OCI-LY1 (cell line): ENCODE results near the gene GOT1.

ENCODE experiments used
- H2AFZ ChIP-seq: fragments of 200-600 bp; sonication (generic), shearing (Covaris generic); 2 replicates; pipeline ENCODE4 v1.6.0; 2014; ENCODE audit warnings: antibody characterized with exemption, mild to moderate bottlenecking, low read length
- H3F3A ChIP-seq: fragments of 200-600 bp; sonication (generic), shearing (Covaris generic); 2 replicates; pipeline ENCODE4 v1.6.0; 2014; ENCODE audit warnings: mild to moderate bottlenecking, antibody characterized with exemption, low read length, moderate library complexity; ENCODE audit not compliant: insufficient read depth
- H3K27ac ChIP-seq: fragments of 200-600 bp; sonication (generic); 2 replicates; pipeline ENCODE4 v1.5.1; 2014; ENCODE audit warnings: low read length, mixed run types, mild to moderate bottlenecking, low read depth; ENCODE audit not compliant: poor library complexity, severe bottlenecking
- H3K27me3 ChIP-seq: fragments of 200-600 bp; sonication (generic); 2 replicates; pipeline ENCODE4 v1.6.0; 2014; ENCODE audit warnings: antibody characterized with exemption, mild to moderate bottlenecking, low read length, moderate library complexity; ENCODE audit not compliant: insufficient read depth
- H3K36me3 ChIP-seq: fragments of 200-600 bp; sonication (generic); 2 replicates; pipeline ENCODE4 v1.6.1; 2014; ENCODE audit warnings: mild to moderate bottlenecking, antibody characterized with exemption, low read length, moderate library complexity, mixed read lengths; ENCODE audit not compliant: insufficient read depth
- H3K4me1 ChIP-seq: fragments of 200-600 bp; sonication (generic); 2 replicates; pipeline ENCODE4 v1.5.1; 2014; ENCODE audit warnings: mild to moderate bottlenecking, low read length, moderate library complexity; ENCODE audit not compliant: insufficient read depth, severe bottlenecking
- H3K4me2 ChIP-seq: fragments of 200-600 bp; sonication (generic), shearing (Covaris generic); 2 replicates; pipeline ENCODE4 v1.6.1; 2014; ENCODE audit warnings: low read length
- H3K4me3 ChIP-seq: fragments of 200-600 bp; sonication (generic); 2 replicates; pipeline ENCODE4 v1.5.1; 2014; ENCODE audit warnings: low read length, low read depth, mild to moderate bottlenecking, mixed read lengths; ENCODE audit not compliant: poor library complexity, severe bottlenecking
- H3K79me2 ChIP-seq: fragments of 200-600 bp; shearing (Covaris generic); 2 replicates; pipeline ENCODE4 v1.6.1; 2016; ENCODE audit warnings: mixed run types, low read length, mixed read lengths; ENCODE audit not compliant: insufficient read depth
- H3K9ac ChIP-seq: fragments of 200-600 bp; sonication (generic), shearing (Covaris generic); 2 replicates; pipeline ENCODE4 v1.6.1; 2014; ENCODE audit warnings: mild to moderate bottlenecking, low read length, mixed read lengths
- H3K9me2 ChIP-seq: fragments of 200-600 bp; sonication (generic), shearing (Covaris generic); 2 replicates; pipeline ENCODE4 v1.6.1; 2014; ENCODE audit warnings: low read depth, mild to moderate bottlenecking, low read length, mixed read lengths
- H3K9me3 ChIP-seq: fragments of 200-600 bp; shearing (Covaris generic); 2 replicates; pipeline ENCODE4 v1.6.1; 2014; ENCODE audit warnings: low read length, mixed read lengths
- H4K20me1 ChIP-seq: fragments of 200-600 bp; sonication (generic), shearing (Covaris generic); 2 replicates; pipeline ENCODE4 v1.6.0; 2016; ENCODE audit warnings: mild to moderate bottlenecking, low read length; ENCODE audit not compliant: insufficient read depth
- EZH2 ChIP-seq: fragments of 200-600 bp; sonication (generic), shearing (Covaris generic); IDR thresholded peaks from 2 replicates; pipeline ENCODE4 v1.8.0; 2017; ENCODE audit warnings: borderline replicate concordance, mixed run types, mild to moderate bottlenecking, antibody characterized with exemption, low read length, moderate library complexity, mixed read lengths
- TF ChIP-seq, protein P1 (sequence below): fragments of 200-600 bp; sonication (generic), shearing (Covaris generic); IDR thresholded peaks from 2 replicates; pipeline ENCODE4 v1.5.1; 2017; ENCODE audit warnings: mild to moderate bottlenecking, antibody characterized with exemption, low read length, moderate library complexity, mixed read lengths

The GOT1 gene

DNA sequence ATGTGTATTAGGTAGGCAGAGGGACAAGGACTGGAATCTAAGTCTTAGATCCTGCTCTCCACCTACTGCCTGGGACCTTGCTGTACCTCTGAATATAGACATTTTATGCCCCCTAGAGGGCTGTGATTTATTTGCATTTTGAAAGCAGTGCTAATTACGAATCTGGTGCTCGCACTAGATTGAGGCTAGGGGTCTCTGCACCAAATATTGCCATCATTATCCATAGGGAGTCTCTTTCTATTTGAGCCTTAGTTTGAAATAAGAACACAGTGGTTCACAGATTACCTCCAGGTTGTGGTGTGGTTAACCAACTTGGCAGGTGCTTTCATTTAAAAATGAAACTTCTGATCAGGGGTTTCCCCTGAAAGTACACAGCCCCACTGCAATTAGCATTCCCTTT is 59.4 kb downstream of the GOT1 start:
- no peak overlapping the region for H3K4me3 ChIP-seq
- TF ChIP-seq, protein P1, sequence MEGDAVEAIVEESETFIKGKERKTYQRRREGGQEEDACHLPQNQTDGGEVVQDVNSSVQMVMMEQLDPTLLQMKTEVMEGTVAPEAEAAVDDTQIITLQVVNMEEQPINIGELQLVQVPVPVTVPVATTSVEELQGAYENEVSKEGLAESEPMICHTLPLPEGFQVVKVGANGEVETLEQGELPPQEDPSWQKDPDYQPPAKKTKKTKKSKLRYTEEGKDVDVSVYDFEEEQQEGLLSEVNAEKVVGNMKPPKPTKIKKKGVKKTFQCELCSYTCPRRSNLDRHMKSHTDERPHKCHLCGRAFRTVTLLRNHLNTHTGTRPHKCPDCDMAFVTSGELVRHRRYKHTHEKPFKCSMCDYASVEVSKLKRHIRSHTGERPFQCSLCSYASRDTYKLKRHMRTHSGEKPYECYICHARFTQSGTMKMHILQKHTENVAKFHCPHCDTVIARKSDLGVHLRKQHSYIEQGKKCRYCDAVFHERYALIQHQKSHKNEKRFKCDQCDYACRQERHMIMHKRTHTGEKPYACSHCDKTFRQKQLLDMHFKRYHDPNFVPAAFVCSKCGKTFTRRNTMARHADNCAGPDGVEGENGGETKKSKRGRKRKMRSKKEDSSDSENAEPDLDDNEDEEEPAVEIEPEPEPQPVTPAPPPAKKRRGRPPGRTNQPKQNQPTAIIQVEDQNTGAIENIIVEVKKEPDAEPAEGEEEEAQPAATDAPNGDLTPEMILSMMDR, result peak; percentile 41; the same call in 1 of the 2 replicates
- TF ChIP-seq EZH2, result no peak
- no peaks in the 10 kb centered on the region for H3K36me3 ChIP-seq
- peaks cover 3% of the 10 kb centered on the region; the same call in 1 of the 2 replicates for H3K27me3 ChIP-seq
- no peaks in the 10 kb centered on the region for H3K79me2 ChIP-seq
- no peak overlapping the region for H2AFZ ChIP-seq
- H3K9me3 ChIP-seq, result no peaks in the 10 kb centered on the region
- H3K4me2 ChIP-seq, result no peak overlapping the region
- H4K20me1 ChIP-seq, result no peaks in the 10 kb centered on the region
- no peaks in the 10 kb centered on the region for H3K9me2 ChIP-seq
- no peak overlapping the region for H3K27ac ChIP-seq
- no peaks in the 10 kb centered on the region for H3K4me1 ChIP-seq
- no peaks in the 10 kb centered on the region for H3F3A ChIP-seq
- no peak overlapping the region for H3K9ac ChIP-seq

DNA sequence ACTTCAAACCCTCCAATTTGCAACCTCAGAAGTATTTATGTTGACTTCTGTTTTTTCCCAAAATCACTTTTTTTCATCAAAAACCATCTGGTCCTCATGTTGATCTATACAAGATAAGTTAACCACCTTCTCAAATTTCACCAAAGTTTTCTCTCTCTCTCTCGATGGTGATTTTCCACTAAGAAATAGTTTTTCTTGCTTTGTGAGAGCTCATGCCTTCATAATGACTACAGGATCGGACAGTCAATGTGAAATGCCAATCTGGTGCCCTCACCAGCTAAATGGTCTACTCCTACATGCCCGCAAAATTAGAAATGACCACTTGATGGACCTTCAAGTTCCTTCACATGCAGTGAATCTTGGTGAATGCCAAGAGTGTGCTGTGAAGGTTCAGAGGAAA is 60.9 kb downstream of the GOT1 start:
- H2AFZ ChIP-seq, result no peak overlapping the region

DNA sequence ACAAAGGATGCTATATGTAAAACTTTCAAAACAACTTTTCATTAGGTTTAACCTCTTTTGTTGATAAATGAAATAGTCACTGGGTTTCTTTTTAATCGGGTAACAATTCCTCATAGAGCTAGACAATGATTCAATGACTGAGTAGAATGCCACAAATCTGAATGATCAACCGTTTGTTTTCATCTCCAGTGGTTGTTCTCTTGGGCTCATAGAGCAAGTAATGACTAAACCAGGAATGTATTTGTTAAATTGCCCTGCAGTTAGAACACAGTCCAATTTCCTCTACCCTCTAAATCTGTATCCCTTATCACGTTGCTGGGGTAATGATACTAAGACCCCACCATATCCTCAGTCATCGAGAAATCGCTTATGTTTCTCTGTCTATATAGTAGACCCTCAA is 61.3 kb downstream of the GOT1 start:
- Histone ChIP-seq H3K9me2 (no peaks in the 10 kb centered on the region), H2AFZ (no peak overlapping the region), H3K4me2 (no peak overlapping the region), H3K4me3 (no peak overlapping the region), H3K9ac (no peak overlapping the region), H3F3A (no peaks in the 10 kb centered on the region), H4K20me1 (no peaks in the 10 kb centered on the region), H3K79me2 (no peaks in the 10 kb centered on the region), H3K27me3 (peaks cover 3% of the 10 kb centered on the region; the same call in 1 of the 2 replicates), H3K4me1 (no peaks in the 10 kb centered on the region), H3K9me3 (no peaks in the 10 kb centered on the region), H3K36me3 (no peaks in the 10 kb centered on the region), H3K27ac (no peak overlapping the region)
- TF ChIP-seq, protein P1, result no peak
- no peak for TF ChIP-seq EZH2

More for the DNA sequence above, 60.9 kb downstream of the GOT1 start:
- H3K79me2 ChIP-seq, result no peaks in the 10 kb centered on the region
- no peak overlapping the region for H3K4me2 ChIP-seq
- no peak overlapping the region for H3K4me3 ChIP-seq
- H4K20me1 ChIP-seq, result no peaks in the 10 kb centered on the region
- H3K36me3 ChIP-seq, result no peaks in the 10 kb centered on the region
- H3K27me3 ChIP-seq, result peaks cover 3% of the 10 kb centered on the region; the same call in 1 of the 2 replicates
- no peaks in the 10 kb centered on the region for H3K9me2 ChIP-seq
- no peak overlapping the region for H3K9ac ChIP-seq
- TF ChIP-seq EZH2, result no peak
- TF ChIP-seq, protein P1, result no peak
- H3K9me3 ChIP-seq, result no peaks in the 10 kb centered on the region
- no peaks in the 10 kb centered on the region for H3K4me1 ChIP-seq
- H3F3A ChIP-seq, result no peaks in the 10 kb centered on the region
- H3K27ac ChIP-seq, result no peak overlapping the region
